ENCODE measurements around the gene KHK.

GRCh38 chr2:27138111-27138510 is 51.5 kb downstream of the KHK start:
- no peak for TF ChIP-seq CTCF (IDR thresholded peaks at IDR 0.05)
- no peak for TF ChIP-seq POLR2A (IDR thresholded peaks at IDR 0.05)

Measured in prostate gland (tissue), 2 donors.